ENCODE measurements around the gene CHMP4B.
"Not testable (repeated sequence)": the region's sequence is repeated elsewhere in the genome, so short reads cannot be mapped to it uniquely, and the experiment has no call there.

Gene CHMP4B

DNA sequence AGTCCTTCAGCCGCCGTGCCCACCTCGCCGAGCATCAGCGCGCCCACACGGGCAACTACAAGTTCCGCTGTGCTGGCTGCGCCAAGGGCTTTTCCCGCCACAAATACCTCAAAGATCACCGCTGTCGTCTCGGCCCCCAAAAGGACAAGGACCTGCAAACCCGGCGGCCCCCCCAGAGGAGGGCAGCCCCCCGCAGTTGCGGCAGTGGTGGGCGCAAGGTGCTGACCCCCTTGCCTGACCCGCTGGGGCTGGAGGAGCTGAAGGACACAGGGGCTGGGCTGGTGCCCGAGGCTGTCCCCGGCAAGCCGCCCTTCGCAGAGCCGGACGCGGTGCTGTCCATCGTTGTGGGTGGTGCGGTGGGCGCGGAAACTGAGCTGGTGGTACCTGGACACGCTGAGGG lies 20.1 kb upstream of the CHMP4B start:
- Histone ChIP-seq H3K4me3 (ENCODE audit: low read depth, low read length) (no peak overlapping the region), H3K9me3 (ENCODE audit: control insufficient read depth, insufficient read depth, low read length) (no peaks in the 10 kb centered on the region), H3K9ac (ENCODE audit: low read depth, low read length) (no peak overlapping the region), H3K36me3 (ENCODE audit: control insufficient read depth, insufficient read depth, low read length) (no peaks in the 10 kb centered on the region), H3K4me1 (ENCODE audit: control insufficient read depth, insufficient read depth, low read length) (no peaks in the 10 kb centered on the region), H3K27me3 (ENCODE audit: control insufficient read depth, insufficient read depth, low read length) (no peaks in the 10 kb centered on the region)

DNA sequence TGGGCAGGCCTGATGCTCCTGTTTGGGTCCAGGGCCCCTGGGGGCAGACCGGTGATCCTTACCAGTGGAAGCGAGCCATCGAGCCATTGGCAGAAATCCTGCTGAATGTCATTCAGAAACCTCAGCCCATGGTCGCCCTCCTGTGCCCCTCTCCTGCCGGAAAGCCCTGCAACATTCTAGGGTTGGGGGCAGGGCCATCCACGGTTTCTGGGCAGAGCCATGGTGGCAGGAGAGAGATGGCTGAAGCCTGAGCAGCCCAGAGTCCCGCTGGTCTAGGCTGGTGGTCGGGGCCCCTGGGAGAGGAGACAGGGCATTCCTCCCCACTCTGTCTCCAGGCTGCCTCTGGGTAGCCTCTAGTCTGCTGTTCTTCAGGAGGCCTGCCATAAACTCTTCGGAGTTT lies 19.6 kb upstream of the CHMP4B start:
- Histone ChIP-seq H3K36me3 (ENCODE audit: control insufficient read depth, insufficient read depth, low read length) (no peaks in the 10 kb centered on the region), H3K4me1 (ENCODE audit: control insufficient read depth, insufficient read depth, low read length) (no peaks in the 10 kb centered on the region), H3K9ac (ENCODE audit: low read depth, low read length) (no peak overlapping the region), H3K4me3 (ENCODE audit: low read depth, low read length) (no peak overlapping the region), H3K9me3 (ENCODE audit: control insufficient read depth, insufficient read depth, low read length) (no peaks in the 10 kb centered on the region), H3K27me3 (ENCODE audit: control insufficient read depth, insufficient read depth, low read length) (no peaks in the 10 kb centered on the region)

DNA sequence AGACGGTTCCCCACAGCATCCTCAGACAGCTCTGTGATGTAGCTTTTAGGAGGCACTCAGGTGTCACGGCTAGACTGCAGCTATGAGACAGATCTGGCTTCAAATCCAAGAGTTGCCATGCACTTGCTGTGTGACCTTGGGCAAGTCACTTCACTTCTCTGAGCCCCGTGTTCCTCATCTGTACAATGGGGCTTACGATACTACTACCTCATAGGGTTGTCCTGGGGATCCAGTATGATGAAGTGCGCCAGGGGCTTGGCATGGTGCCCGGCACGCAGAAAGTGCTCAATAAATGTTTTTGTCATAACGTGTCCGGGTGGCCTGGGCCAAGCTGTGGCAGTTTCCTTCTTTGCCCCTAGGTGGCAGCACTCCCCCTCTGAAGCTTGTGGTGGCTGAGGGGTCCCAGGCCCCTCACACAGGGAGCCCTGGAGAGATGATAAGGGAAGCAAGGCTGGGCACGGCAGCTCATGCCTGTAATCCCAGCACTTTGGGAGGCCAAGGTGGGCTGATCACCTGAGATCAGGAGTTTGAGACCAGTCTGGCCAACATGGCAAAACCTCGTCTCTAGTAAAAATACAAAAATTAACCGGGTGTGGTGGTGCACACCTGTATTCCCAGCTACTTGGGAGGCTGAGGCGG lies 19.1 kb upstream of the CHMP4B start:
- H3K4me1 ChIP-seq (ENCODE audit: control insufficient read depth, insufficient read depth, low read length) = no peaks in the 10 kb centered on the region
- H3K9me3 ChIP-seq (ENCODE audit: control insufficient read depth, insufficient read depth, low read length) = no peaks in the 10 kb centered on the region
- no peak overlapping the region for H3K9ac ChIP-seq (ENCODE audit: low read depth, low read length)
- no peaks in the 10 kb centered on the region for H3K36me3 ChIP-seq (ENCODE audit: control insufficient read depth, insufficient read depth, low read length)
- no peaks in the 10 kb centered on the region for H3K27me3 ChIP-seq (ENCODE audit: control insufficient read depth, insufficient read depth, low read length)
- H3K4me3 ChIP-seq (ENCODE audit: low read depth, low read length) = no peak overlapping the region

DNA sequence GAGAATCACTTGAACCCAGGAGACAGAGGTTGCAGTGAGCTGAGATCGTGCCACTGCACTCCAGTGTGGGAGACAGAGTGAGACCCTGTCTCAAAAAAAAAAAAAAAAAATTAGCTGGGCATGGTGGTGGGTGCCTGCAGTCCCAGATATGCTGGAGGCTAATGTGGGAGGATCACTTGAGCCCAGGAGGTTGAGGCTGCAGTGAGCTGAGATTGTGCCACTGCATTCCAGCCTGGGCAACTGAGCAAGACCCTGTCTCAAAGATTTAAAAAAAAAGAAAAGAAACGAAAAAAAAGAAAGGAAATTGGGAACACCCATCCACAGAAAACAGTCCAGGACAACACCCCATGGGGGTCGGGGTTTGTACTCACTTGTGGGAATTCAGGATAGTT lies 18.6 kb upstream of the CHMP4B start:
- H3K36me3 ChIP-seq (ENCODE audit: control insufficient read depth, insufficient read depth, low read length); H3K27me3 ChIP-seq (ENCODE audit: control insufficient read depth, insufficient read depth, low read length); H3K9me3 ChIP-seq (ENCODE audit: control insufficient read depth, insufficient read depth, low read length); H3K4me3 ChIP-seq (ENCODE audit: low read depth, low read length); H3K9ac ChIP-seq (ENCODE audit: low read depth, low read length); H3K4me1 ChIP-seq (ENCODE audit: control insufficient read depth, insufficient read depth, low read length): not testable (repeated sequence)

DNA sequence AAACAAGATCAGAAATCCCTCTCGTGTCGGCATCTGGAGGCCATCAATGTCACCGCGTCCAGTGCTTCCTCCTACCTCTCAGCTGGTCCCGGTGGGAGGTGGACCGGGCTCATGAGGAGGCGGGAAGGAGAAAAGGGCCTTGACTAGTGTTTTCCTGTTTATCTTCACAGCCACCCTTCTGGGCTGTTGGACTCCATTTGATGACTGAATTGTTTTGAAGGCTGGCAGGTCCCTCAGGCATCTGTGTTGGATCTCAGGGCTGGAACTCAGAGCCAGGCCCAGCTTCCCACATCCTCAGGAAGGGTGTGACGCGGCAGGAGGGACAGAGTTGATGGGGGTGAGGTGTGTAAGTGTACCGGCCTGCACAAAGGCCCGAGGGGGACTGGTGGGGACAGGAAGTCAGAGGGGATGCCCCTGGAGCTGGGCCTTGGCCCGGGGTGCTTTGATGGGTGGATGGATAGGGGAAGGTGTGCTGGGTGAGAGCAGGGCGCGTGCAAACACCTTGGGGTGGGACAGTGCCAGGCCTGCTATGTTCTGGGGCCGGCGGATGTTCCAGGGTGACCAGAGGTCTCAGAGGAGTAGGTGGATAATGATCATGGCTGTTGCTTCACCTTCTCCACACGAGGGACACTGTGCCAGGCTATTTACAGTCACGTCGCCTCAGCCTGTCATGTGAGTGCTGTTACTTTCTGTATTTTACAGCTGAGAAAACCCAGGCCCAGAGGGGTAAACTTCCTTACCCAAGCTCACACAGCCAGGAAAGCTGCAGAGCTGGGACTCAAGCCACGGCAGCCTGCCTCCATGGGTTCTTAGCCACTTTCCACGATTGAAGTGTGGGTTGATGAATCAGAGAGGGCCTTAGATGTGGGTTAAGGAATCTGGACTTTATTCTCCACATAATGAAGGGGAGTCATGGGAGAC lies 17.9 kb upstream of the CHMP4B start:
- Histone ChIP-seq H3K27me3 (ENCODE audit: control insufficient read depth, insufficient read depth, low read length) (no peaks in the 10 kb centered on the region), H3K9ac (ENCODE audit: low read depth, low read length) (no peak overlapping the region), H3K4me1 (ENCODE audit: control insufficient read depth, insufficient read depth, low read length) (no peaks in the 10 kb centered on the region), H3K36me3 (ENCODE audit: control insufficient read depth, insufficient read depth, low read length) (no peaks in the 10 kb centered on the region), H3K4me3 (ENCODE audit: low read depth, low read length) (no peak overlapping the region), H3K9me3 (ENCODE audit: control insufficient read depth, insufficient read depth, low read length) (no peaks in the 10 kb centered on the region)

DNA sequence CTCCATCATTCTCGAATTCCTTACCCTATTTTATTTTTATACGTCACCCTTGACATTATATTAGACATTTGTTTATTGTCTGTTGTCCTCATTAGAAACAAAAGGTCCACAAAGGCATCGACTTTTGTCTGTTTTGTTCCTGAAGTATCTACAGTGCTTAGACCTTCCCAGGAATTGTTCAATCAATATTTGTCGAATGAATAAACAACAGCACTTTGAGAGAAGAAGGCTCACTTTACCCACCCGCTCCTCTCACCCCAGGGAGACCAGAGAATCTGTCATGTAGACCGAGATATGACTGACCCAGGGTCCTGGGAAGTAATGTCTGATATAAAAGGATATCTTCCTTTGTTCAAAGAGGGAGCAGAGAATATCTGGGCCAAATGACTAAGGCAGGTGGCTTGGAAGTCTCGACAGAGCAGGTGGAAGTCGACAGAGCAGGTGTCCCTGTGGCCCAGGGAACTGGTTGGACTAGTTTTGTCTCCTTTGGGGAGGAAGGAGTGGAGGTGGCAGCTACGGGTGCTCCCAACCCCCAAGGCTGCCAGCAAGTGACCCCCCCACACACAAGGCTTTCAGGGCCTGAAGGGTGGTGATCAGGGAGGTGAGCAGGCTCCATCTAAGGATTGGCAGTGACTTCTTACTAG lies 14.8 kb upstream of the CHMP4B start:
- H3K9ac ChIP-seq (ENCODE audit: low read depth, low read length) = no peak overlapping the region
- no peaks in the 10 kb centered on the region for H3K9me3 ChIP-seq (ENCODE audit: control insufficient read depth, insufficient read depth, low read length)
- no peaks in the 10 kb centered on the region for H3K36me3 ChIP-seq (ENCODE audit: control insufficient read depth, insufficient read depth, low read length)
- no peaks in the 10 kb centered on the region for H3K27me3 ChIP-seq (ENCODE audit: control insufficient read depth, insufficient read depth, low read length)
- no peak overlapping the region for H3K4me3 ChIP-seq (ENCODE audit: low read depth, low read length)
- H3K4me1 ChIP-seq (ENCODE audit: control insufficient read depth, insufficient read depth, low read length) = no peaks in the 10 kb centered on the region

DNA sequence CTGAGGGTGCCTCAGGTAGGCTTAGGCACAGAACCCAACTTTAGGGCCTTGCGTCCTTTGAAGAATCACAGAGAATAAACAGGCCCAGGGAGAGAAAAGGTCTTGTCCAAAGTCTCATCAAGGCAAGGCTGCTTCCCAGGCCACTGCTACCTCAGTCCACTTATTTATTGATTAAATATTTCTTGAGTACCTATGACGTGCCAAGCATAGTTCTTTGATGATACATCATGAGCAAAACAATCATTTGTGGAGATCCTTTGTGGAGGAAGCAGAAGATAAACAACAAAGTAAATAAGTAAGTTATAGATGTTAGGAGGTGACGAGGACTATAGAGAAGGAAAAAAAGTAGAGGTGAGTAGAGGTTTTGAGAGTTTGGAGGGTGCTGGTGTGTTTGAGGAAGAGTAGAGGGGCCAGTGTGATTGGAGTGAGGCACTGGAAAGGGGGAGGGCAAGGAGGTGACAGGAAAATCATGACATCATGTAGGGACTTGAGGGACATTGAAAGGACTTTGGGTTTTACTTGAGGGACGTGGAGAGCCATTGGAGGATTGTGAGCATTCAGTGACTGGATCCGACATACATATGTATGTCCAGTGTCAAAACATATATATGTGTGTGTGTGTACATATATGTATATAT lies 14.1 kb upstream of the CHMP4B start:
- Histone ChIP-seq H3K4me1 (ENCODE audit: control insufficient read depth, insufficient read depth, low read length) (no peaks in the 10 kb centered on the region), H3K9ac (ENCODE audit: low read depth, low read length) (no peak overlapping the region), H3K36me3 (ENCODE audit: control insufficient read depth, insufficient read depth, low read length) (no peaks in the 10 kb centered on the region), H3K27me3 (ENCODE audit: control insufficient read depth, insufficient read depth, low read length) (no peaks in the 10 kb centered on the region), H3K4me3 (ENCODE audit: low read depth, low read length) (no peak overlapping the region), H3K9me3 (ENCODE audit: control insufficient read depth, insufficient read depth, low read length) (no peaks in the 10 kb centered on the region)

DNA sequence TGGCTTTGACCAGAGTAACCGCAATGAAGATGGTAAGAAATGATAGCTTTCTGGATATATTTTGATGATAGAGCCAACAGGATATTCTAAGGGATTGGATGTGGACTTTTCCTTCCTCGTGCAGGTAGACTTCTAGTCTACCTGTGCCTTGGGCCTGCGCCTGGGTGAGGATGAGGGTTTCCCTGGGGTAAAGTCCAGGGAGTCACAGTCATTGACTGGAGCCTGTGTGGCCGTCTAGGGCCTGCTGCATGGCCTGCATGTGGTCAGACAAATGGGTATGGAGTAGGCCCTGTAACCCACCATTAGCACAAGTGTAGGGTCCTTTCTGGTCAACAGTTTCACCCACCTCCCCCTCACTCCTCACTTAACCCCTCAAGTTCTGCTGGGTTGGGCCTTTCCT lies 12.7 kb upstream of the CHMP4B start:
- Histone ChIP-seq H3K4me1 (ENCODE audit: control insufficient read depth, insufficient read depth, low read length) (no peaks in the 10 kb centered on the region), H3K9ac (ENCODE audit: low read depth, low read length) (no peak overlapping the region), H3K4me3 (ENCODE audit: low read depth, low read length) (no peak overlapping the region), H3K9me3 (ENCODE audit: control insufficient read depth, insufficient read depth, low read length) (no peaks in the 10 kb centered on the region), H3K27me3 (ENCODE audit: control insufficient read depth, insufficient read depth, low read length) (no peaks in the 10 kb centered on the region), H3K36me3 (ENCODE audit: control insufficient read depth, insufficient read depth, low read length) (no peaks in the 10 kb centered on the region)

DNA sequence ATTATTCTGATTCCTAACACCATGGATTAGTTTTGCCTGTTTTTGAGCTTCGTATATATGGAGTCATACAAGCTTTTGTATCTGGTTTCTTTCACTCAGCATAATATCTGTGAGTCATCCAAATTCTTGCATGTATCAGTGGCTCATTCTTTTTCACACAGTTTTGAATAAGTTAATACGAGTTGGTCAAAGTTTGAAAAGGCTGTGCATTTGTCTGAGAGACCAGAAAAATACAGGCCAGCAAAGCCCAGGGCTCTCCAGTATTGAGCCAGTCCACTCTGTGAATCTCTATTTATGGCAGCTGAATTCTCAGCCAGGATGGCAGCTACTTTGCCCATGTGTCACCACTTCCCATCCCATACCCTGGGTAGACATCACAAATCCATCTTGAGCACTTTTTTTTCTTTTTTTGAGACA lies 7.2 kb upstream of the CHMP4B start:
- Histone ChIP-seq H3K9me3 (ENCODE audit: control insufficient read depth, insufficient read depth, low read length) (no peaks in the 10 kb centered on the region), H3K9ac (ENCODE audit: low read depth, low read length) (no peak overlapping the region), H3K4me3 (ENCODE audit: low read depth, low read length) (no peak overlapping the region)

DNA sequence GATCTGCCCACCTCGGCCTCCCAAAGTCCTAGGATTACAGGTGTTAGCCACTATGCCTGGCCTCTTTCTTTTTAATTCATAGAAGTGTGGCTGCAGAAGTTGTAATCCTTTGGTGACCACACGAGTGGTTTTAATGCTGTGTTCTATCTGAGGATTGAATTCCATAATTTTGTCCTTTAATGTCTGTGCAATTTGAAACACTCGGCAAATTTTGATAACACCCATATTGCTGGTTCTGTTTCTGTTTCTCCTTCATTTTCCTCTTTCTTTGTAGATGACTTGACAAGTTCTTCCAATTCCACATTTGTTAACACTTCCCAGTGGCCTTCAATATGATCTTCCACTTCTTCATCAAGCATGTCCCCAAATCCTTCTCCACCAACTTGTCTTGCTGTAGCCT lies 2.8 kb upstream of the CHMP4B start:
- Histone ChIP-seq H3K9ac (ENCODE audit: low read depth, low read length) (no peak overlapping the region), H3K36me3 (ENCODE audit: control insufficient read depth, insufficient read depth, low read length) (no peaks in the 10 kb centered on the region), H3K4me1 (ENCODE audit: control insufficient read depth, insufficient read depth, low read length) (peaks cover 4% of the 10 kb centered on the region), H3K9me3 (ENCODE audit: control insufficient read depth, insufficient read depth, low read length) (no peaks in the 10 kb centered on the region), H3K4me3 (ENCODE audit: low read depth, low read length) (no peak overlapping the region), H3K27me3 (ENCODE audit: control insufficient read depth, insufficient read depth, low read length) (no peaks in the 10 kb centered on the region)

More for the DNA sequence above, 7.2 kb upstream of the CHMP4B start:
- Histone ChIP-seq H3K36me3 (ENCODE audit: control insufficient read depth, insufficient read depth, low read length) (no peaks in the 10 kb centered on the region), H3K4me1 (ENCODE audit: control insufficient read depth, insufficient read depth, low read length) (no peaks in the 10 kb centered on the region), H3K27me3 (ENCODE audit: control insufficient read depth, insufficient read depth, low read length) (no peaks in the 10 kb centered on the region)

DNA sequence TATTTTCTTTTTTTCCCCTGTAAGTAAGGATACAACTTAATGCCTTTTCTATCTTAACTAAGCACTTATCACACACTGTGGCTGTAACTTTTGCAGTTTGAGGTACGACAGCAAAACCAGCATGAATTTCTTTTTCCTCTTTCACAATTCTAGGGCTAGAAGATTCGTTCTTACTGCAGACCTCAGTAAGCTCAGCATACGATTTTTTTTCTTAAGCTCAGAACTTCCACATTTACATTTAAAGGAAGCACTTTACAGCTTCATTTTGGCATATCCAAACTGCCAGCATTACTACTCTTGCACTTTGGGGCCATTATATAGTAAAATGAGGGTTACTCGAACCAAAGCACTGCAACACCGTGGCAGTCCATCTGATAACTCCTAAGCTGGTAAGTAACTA lies 889 bp upstream of the CHMP4B start:
- Histone ChIP-seq H3K27me3 (ENCODE audit: control insufficient read depth, insufficient read depth, low read length) (no peaks in the 10 kb centered on the region), H3K4me1 (ENCODE audit: control insufficient read depth, insufficient read depth, low read length) (peaks cover 4% of the 10 kb centered on the region), H3K4me3 (ENCODE audit: low read depth, low read length) (no peak overlapping the region), H3K9me3 (ENCODE audit: control insufficient read depth, insufficient read depth, low read length) (no peaks in the 10 kb centered on the region), H3K9ac (ENCODE audit: low read depth, low read length) (no peak overlapping the region), H3K36me3 (ENCODE audit: control insufficient read depth, insufficient read depth, low read length) (no peaks in the 10 kb centered on the region)

All from iPS-15b (cell line).